GM23248 (cell line): ENCODE measurements around the gene DYNLRB1. TPM values are rescaled to one million over a fixed set of nuclear protein-coding genes. Genes with fewer than 3 reads are reported as not detected.

Experiments
- DNase-seq: peaks from one replicate; pipeline ENCODE4 v3.0.0-alpha.2; 2015
- H2AFZ ChIP-seq: fragments of 200-600 bp; sonication (generic); 2 replicates; pipeline ENCODE4 v1.6.1; 2016; ENCODE audit warnings: antibody characterized with exemption
- H3F3A ChIP-seq: fragments of 200-600 bp; sonication (generic); 2 replicates; pipeline ENCODE4 v1.6.1; 2016; ENCODE audit warnings: mild to moderate bottlenecking, antibody characterized with exemption, mixed run types; ENCODE audit not compliant: insufficient read depth
- H3K27ac ChIP-seq: fragments of 200-600 bp; sonication (generic); 2 replicates; pipeline ENCODE4 v1.5.1; 2016; ENCODE audit warnings: mild to moderate bottlenecking
- H3K27me3 ChIP-seq: fragments of 200-600 bp; sonication (generic); replicated peaks from 2 replicates; pipeline ENCODE4 v1.6.1; 2016; ENCODE audit warnings: mild to moderate bottlenecking; ENCODE audit not compliant: insufficient read depth
- H3K36me3 ChIP-seq: fragments of 200-600 bp; sonication (generic); 2 replicates; pipeline ENCODE4 v1.6.1; 2016; ENCODE audit warnings: low read depth, mild to moderate bottlenecking
- H3K4me1 ChIP-seq: fragments of 200-600 bp; sonication (generic); 2 replicates; pipeline ENCODE4 v1.6.1; 2016; ENCODE audit warnings: mild to moderate bottlenecking; ENCODE audit not compliant: insufficient read depth
- H3K4me2 ChIP-seq: fragments of 200-600 bp; sonication (generic); one replicate; pipeline ENCODE4 v1.6.1; 2016; ENCODE audit warnings: mild to moderate bottlenecking; ENCODE audit not compliant: unreplicated experiment
- H3K4me3 ChIP-seq: fragments of 200-600 bp; sonication (generic); 2 replicates; pipeline ENCODE4 v1.5.1; 2016; ENCODE audit warnings: mild to moderate bottlenecking
- H3K79me2 ChIP-seq: fragments of 200-600 bp; sonication (generic); 2 replicates; pipeline ENCODE4 v1.6.1; 2016; ENCODE audit warnings: mild to moderate bottlenecking; ENCODE audit not compliant: insufficient read depth
- H3K9ac ChIP-seq: fragments of 200-600 bp; sonication (generic); 2 replicates; pipeline ENCODE4 v1.6.1; 2016; ENCODE audit warnings: mild to moderate bottlenecking
- H3K9me2 ChIP-seq: fragments of 200-600 bp; sonication (generic); 2 replicates; pipeline ENCODE4 v1.6.1; 2016; ENCODE audit warnings: mixed run types, mild to moderate bottlenecking, moderate library complexity; ENCODE audit not compliant: insufficient read depth
- H3K9me3 ChIP-seq: fragments of 200-600 bp; sonication (generic); one replicate; pipeline ENCODE4 v1.6.1; 2017; ENCODE audit warnings: low read depth
- H4K20me1 ChIP-seq: fragments of 200-600 bp; sonication (generic); 2 replicates; pipeline ENCODE4 v1.6.0; 2016; ENCODE audit not compliant: insufficient read depth
- EZH2 ChIP-seq: fragments of 200-600 bp; sonication (generic); IDR thresholded peaks from 2 replicates; pipeline ENCODE4 v1.6.1; 2018; ENCODE audit warnings: antibody characterized with exemption, mild to moderate bottlenecking; ENCODE audit not compliant: insufficient read depth, poor library complexity, severe bottlenecking
- EZH2phosphoT487 ChIP-seq: fragments of 200-600 bp; sonication (generic); IDR thresholded peaks from 2 replicates; pipeline ENCODE4 v1.6.1; 2018; ENCODE audit warnings: antibody characterized with exemption, moderate library complexity, mild to moderate bottlenecking, low read depth; ENCODE audit not compliant: insufficient read depth
- WGBS, 2 experiments: methylation state at CpG; one replicate each; pipeline ENCODE4 v1.1.6; 2015 to 2017; ENCODE audit warnings: low lambda C conversion rate in 2 of 2, low coverage in 1 of 2; ENCODE audit errors: missing lambda C conversion rate in 2 of 2; 5-methylcytosine and 5-hydroxymethylcytosine counted together
- in situ Hi-C: fragments of 300-500 bp; cut with MboI; formaldehyde crosslinking; loops from 2 replicates; pipeline ENCODE4 v1.15.0; 2020
- polyA plus RNA-seq: library from polyadenylated mRNA; unstranded; fragments of >200 nt; fragmentation: Nextera tagmentation; extraction: Ambion mirVana; gene quantifications from 2 replicates; pipeline ENCODE4 v1.2.1, GENCODE V29; 2016
- total RNA-seq: library from RNA; depleted of rRNA; stranded (reverse); fragments of >200 nt; shearing (Covaris generic); gene quantifications from 2 replicates; pipeline ENCODE4 v1.2.3, GENCODE V29; 2014

DYNLRB1 gene
- total and polyA plus RNA-seq, 2 experiments from 2014 or later: 100 to 279 TPM

- H3K36me3 ChIP-seq: peaks cover 63% of the 10 kb centered on the region
- DNase-seq: no peak
Observed at GRCh38 chr20:34485068-34485634, 31.1 kb upstream of the DYNLRB1 start.

DNA sequence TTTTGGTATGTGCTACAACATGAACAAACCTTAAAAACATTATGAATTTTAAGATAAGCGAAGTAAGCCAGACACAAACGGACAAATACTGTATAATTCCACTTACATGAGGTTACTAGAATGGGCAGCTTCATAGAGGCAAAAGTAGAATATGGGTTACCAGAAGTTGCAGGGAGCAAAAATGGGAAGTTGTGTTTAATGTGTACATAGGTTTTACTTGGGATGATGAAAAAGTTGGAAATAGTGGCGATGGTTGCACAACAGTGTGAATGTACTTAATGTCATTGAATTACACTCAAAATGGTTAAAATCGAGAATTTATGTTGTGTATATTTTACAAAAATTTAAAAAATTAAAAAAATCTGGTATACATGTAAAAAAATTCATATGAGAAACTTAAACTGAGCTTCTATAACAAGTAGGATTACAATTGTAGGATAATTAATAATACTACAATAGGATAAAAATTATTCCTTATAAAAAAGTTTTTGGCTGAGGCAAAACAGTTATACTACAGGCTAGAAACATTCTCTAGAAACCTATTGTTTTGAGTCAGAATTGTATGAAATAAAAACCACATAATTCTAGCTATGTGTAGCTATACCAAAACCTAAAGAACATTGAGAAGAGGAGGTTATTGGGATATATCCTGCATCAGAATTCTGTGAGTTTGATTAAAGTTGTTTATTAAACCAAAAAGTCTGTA lies 24.8 kb upstream of the DYNLRB1 start:
- WGBS, 2 experiments: 98 to 99% methylated on average over 4 of the region's 4 CpGs
- DNase-seq: no peak

More at GRCh38 chr20:34485068-34485634, 31.1 kb upstream of the DYNLRB1 start:
- no peaks in the 10 kb centered on the region for H3K4me1 ChIP-seq
- H3K79me2 ChIP-seq: peaks cover 69% of the 10 kb centered on the region
- no peaks in the 10 kb centered on the region for H3K9me2 ChIP-seq
- H3K9ac ChIP-seq: no peak overlapping the region
- TF ChIP-seq EZH2phosphoT487: no peak
- no peak for TF ChIP-seq EZH2
- no peaks in the 10 kb centered on the region for H3K9me3 ChIP-seq
- 56 to 59% methylated on average over 4 of the region's 4 CpGs for WGBS, 2 experiments
- H3K27ac ChIP-seq: no peak overlapping the region
- H3K4me2 ChIP-seq: no peak overlapping the region
- H3K4me3 ChIP-seq: no peak overlapping the region
- H2AFZ ChIP-seq: no peak overlapping the region
- no peaks in the 10 kb centered on the region for H3K27me3 ChIP-seq
- in situ Hi-C loops: no loop called here
- peaks cover 21% of the 10 kb centered on the region for H3F3A ChIP-seq
- no peaks in the 10 kb centered on the region for H4K20me1 ChIP-seq

DNA sequence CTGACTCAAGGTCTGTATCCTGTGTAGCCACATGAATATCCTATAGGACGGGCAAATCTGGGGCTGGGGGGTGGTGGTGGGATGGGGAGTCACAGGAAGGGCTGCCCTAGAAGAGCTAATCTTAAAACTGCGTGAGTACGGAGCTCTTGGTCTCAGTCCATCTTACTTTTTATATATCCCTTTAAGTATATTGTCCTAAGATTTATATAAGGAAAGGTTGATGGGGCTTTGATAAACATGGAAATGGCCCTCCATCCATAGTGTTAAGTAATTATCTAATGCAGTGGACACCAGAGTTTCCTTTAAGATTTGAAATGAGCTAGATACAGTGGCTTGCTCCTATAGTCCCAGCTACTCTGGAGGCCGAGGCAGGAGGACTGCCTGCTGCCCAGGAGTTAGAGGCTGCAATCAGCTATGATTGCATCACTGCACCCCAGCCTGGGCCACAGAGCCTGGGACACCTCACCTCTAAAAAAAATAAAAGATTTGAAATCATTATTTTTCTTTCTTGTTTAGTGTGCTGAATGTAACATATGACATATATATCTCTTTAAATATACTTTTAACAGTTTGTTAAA lies 24.2 kb upstream of the DYNLRB1 start:
- H3K4me1 ChIP-seq: no peaks in the 10 kb centered on the region
- TF ChIP-seq EZH2 (no peak), EZH2phosphoT487 (no peak)

More for the DNA sequence above, 24.8 kb upstream of the DYNLRB1 start:
- Histone ChIP-seq H3K9ac (no peak overlapping the region), H3K27me3 (no peaks in the 10 kb centered on the region), H3K4me1 (no peaks in the 10 kb centered on the region), H3K9me2 (no peaks in the 10 kb centered on the region), H3K36me3 (peaks cover 67% of the 10 kb centered on the region), H4K20me1 (no peaks in the 10 kb centered on the region), H3K9me3 (no peaks in the 10 kb centered on the region), H3K4me2 (no peak overlapping the region), H3F3A (peaks cover 12% of the 10 kb centered on the region), H3K79me2 (peaks cover 80% of the 10 kb centered on the region), H3K27ac (no peak overlapping the region), H3K4me3 (no peak overlapping the region), H2AFZ (no peak overlapping the region)
- TF ChIP-seq EZH2: no peak
- no peak for TF ChIP-seq EZH2phosphoT487
- in situ Hi-C loops: no loop called here

DNA sequence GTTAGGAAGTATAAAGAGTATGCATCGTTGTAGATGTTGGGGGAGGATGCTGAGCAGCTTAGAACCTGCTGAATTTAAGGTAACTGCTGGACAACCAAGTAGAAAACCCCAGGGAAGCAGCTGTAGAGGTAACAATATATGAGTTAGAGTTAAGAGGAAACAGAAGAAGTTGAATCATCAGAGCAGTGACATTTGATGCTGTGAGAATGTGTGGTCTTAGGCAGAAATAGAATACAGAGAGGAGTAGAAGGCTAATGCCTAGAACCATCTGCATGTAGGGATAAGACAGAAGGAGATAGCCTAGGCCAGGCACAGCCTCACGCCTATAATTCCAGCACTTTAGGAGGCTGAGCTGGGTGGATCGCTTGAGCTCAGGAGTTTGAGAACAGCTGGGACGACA lies 22.6 kb upstream of the DYNLRB1 start:
- Histone ChIP-seq H3K27ac (no peak overlapping the region), H3K4me1 (no peaks in the 10 kb centered on the region), H3K79me2 (peaks cover 82% of the 10 kb centered on the region), H3K27me3 (no peaks in the 10 kb centered on the region), H3K4me2 (no peak overlapping the region), H4K20me1 (peaks cover 5% of the 10 kb centered on the region; the same call in 1 of the 2 replicates), H3K9me2 (no peaks in the 10 kb centered on the region), H3K9ac (no peak overlapping the region), H3K4me3 (no peak overlapping the region), H3F3A (peaks cover 24% of the 10 kb centered on the region), H3K9me3 (no peaks in the 10 kb centered on the region), H3K36me3 (peaks cover 73% of the 10 kb centered on the region), H2AFZ (no peak overlapping the region)
- DNase-seq: no peak
- no peak for TF ChIP-seq EZH2phosphoT487
- TF ChIP-seq EZH2: no peak
- in situ Hi-C loops: no loop called here
- 69 to 78% methylated on average over 4 of the region's 4 CpGs for WGBS, 2 experiments

More for the DNA sequence above, 24.2 kb upstream of the DYNLRB1 start:
- no peaks in the 10 kb centered on the region for H3K9me2 ChIP-seq
- no peak overlapping the region for H3K27ac ChIP-seq
- H3K79me2 ChIP-seq: peaks cover 82% of the 10 kb centered on the region
- no peaks in the 10 kb centered on the region for H4K20me1 ChIP-seq
- in situ Hi-C loops: no loop called here
- H3K4me2 ChIP-seq: no peak overlapping the region
- H3K36me3 ChIP-seq: peaks cover 72% of the 10 kb centered on the region
- peaks cover 14% of the 10 kb centered on the region for H3F3A ChIP-seq
- 98% methylated on average over 4 of the region's 4 CpGs for WGBS, 2 experiments
- H3K27me3 ChIP-seq: no peaks in the 10 kb centered on the region
- H3K9ac ChIP-seq: no peak overlapping the region
- no peak overlapping the region for H3K4me3 ChIP-seq
- no peak for DNase-seq
- H2AFZ ChIP-seq: no peak overlapping the region
- no peaks in the 10 kb centered on the region for H3K9me3 ChIP-seq
